Activated T-cell treated with anti-CD3 and anti-CD28 coated beads, Interleukin-2, amount 50 U/mL, for 72 hours (primary cell): ENCODE data around the gene MGAT4A. TPM values are rescaled to one million over a fixed set of nuclear protein-coding genes. Genes with fewer than 3 reads are reported as not detected.
"Not testable (repeated sequence)": the region's sequence is repeated elsewhere in the genome, so short reads cannot be mapped to it uniquely, and the experiment has no call there.

Experiments used
- ATAC-seq, 2 donors: fragments of 150-1000 bp; cut with Tn5 transposase; replicated peaks in 1 of 2; 2 replicates each; pipeline ENCODE4 v1.10.0; 2021; ENCODE audit warnings: moderate library complexity in 2 of 2, mild to moderate bottlenecking in 1 of 2
- DNase-seq, 2 donors: peaks; one replicate each; pipeline ENCODE4 v3.0.0; 2021 to 2022; ENCODE audit warnings: mixed read lengths in 1 of 2
- H3K27ac Mint-ChIP-seq: one replicate; pipeline ENCODE4 v1.8.0; 2022; ENCODE audit warnings: mild to moderate bottlenecking, moderate library complexity, mixed read lengths
- H3K27me3 Mint-ChIP-seq: one replicate; pipeline ENCODE4 v1.8.0; 2022; ENCODE audit warnings: low read depth, mixed read lengths
- H3K36me3 Mint-ChIP-seq, 2 donors: one replicate each; pipeline ENCODE4 v1.8.0; 2022; ENCODE audit warnings: mixed read lengths in 2 of 2, mild to moderate bottlenecking in 1 of 2; ENCODE audit not compliant: insufficient read depth in 2 of 2
- H3K4me1 Mint-ChIP-seq: one replicate; pipeline ENCODE4 v1.8.0; 2022; ENCODE audit warnings: low read depth, mixed read lengths
- H3K4me3 Mint-ChIP-seq, 2 donors: one replicate each; pipeline ENCODE4 v1.8.0; 2022; ENCODE audit warnings: mild to moderate bottlenecking in 2 of 2, mixed read lengths in 2 of 2, moderate library complexity in 2 of 2
- H3K9me3 Mint-ChIP-seq, 2 donors: one replicate each; pipeline ENCODE4 v1.8.0; 2022; ENCODE audit warnings: mixed read lengths in 2 of 2
- total RNA-seq, 2 donors: library from RNA; stranded (reverse); gene quantifications; one replicate each; pipeline ENCODE4 v1.2.3, GENCODE V29; 2022

The MGAT4A gene
- total RNA-seq, 2 donors from 2014 or later, result 108 to 109 TPM

- no peak for ATAC-seq
- H3K36me3 Mint-ChIP-seq, result peaks cover 7 to 22% of the 10 kb centered on the region in 2 donors
- peak overlapping the region; percentile 87 for H3K27ac Mint-ChIP-seq
- H3K27me3 Mint-ChIP-seq, result no peaks in the 10 kb centered on the region
- peaks cover 0 to 2% of the 10 kb centered on the region in 2 donors for H3K9me3 Mint-ChIP-seq
- no peak for DNase-seq
- H3K4me1 Mint-ChIP-seq, result peaks cover 72% of the 10 kb centered on the region
- H3K4me3 Mint-ChIP-seq, result peak overlapping the region in 1 of 2 donors; percentile 19
Observed at GRCh38 chr2:98683728-98684127, 47.2 kb downstream of the MGAT4A start.

- Mint-ChIP-seq H3K4me1 (peaks cover 55% of the 10 kb centered on the region), H3K9me3 (peaks cover 0 to 2% of the 10 kb centered on the region in 2 donors), H3K36me3 (peaks cover 11 to 44% of the 10 kb centered on the region in 2 donors), H3K27ac (peak overlapping the region; percentile 96), H3K4me3 (no peak overlapping the region), H3K27me3 (no peaks in the 10 kb centered on the region)
- ATAC-seq, result no peak
- no peak for DNase-seq
Observed at GRCh38 chr2:98676742-98677141, 54.2 kb downstream of the MGAT4A start.

GRCh38 chr2:98674233-98674964, 56.5 kb downstream of the MGAT4A start:
- peaks cover 53% of the 10 kb centered on the region for H3K4me1 Mint-ChIP-seq

GRCh38 chr2:98669675-98670074, 61.3 kb downstream of the MGAT4A start:
- ATAC-seq (no peak), DNase-seq (no peak)
- Mint-ChIP-seq H3K36me3 (peaks cover 40 to 75% of the 10 kb centered on the region in 2 donors), H3K27ac (no peak overlapping the region), H3K9me3 (peaks cover 25 to 29% of the 10 kb centered on the region in 2 donors), H3K4me3 (no peak overlapping the region), H3K27me3 (no peaks in the 10 kb centered on the region), H3K4me1 (peaks cover 59% of the 10 kb centered on the region)

More at GRCh38 chr2:98674233-98674964, 56.5 kb downstream of the MGAT4A start:
- Mint-ChIP-seq H3K27me3 (no peaks in the 10 kb centered on the region), H3K27ac (peak overlapping the region; percentile 95), H3K4me3 (peak overlapping the region; percentile 1 to 75), H3K9me3 (peaks cover 11 to 13% of the 10 kb centered on the region in 2 donors), H3K36me3 (peaks cover 17 to 51% of the 10 kb centered on the region in 2 donors)
- ATAC-seq (peak in 1 of 2 donors; percentile 39), DNase-seq (no peak)

GRCh38 chr2:98665677-98666076, 65.3 kb downstream of the MGAT4A start:
- H3K36me3 Mint-ChIP-seq, result peaks cover 38 to 56% of the 10 kb centered on the region in 2 donors
- DNase-seq, result no peak
- peaks cover 68% of the 10 kb centered on the region for H3K4me1 Mint-ChIP-seq
- H3K27me3 Mint-ChIP-seq, result no peaks in the 10 kb centered on the region
- no peak for ATAC-seq
- H3K27ac Mint-ChIP-seq, result peak overlapping the region; percentile 35
- H3K9me3 Mint-ChIP-seq, result peaks cover 19 to 23% of the 10 kb centered on the region in 2 donors
- peak overlapping the region in 1 of 2 donors; percentile 1 for H3K4me3 Mint-ChIP-seq

GRCh38 chr2:98664323-98664722, 66.6 kb downstream of the MGAT4A start:
- peak overlapping the region; percentile 35 for H3K27ac Mint-ChIP-seq
- ATAC-seq (peak; percentile 83 to 89), DNase-seq (peak; percentile 61 to 70)
- peaks cover 25 to 26% of the 10 kb centered on the region in 2 donors for H3K9me3 Mint-ChIP-seq
- peak overlapping the region; percentile 37 to 52 for H3K4me3 Mint-ChIP-seq
- peaks cover 44 to 64% of the 10 kb centered on the region in 2 donors for H3K36me3 Mint-ChIP-seq
- H3K27me3 Mint-ChIP-seq, result no peaks in the 10 kb centered on the region
- peaks cover 73% of the 10 kb centered on the region for H3K4me1 Mint-ChIP-seq

- DNase-seq (peak in 1 of 2 donors; percentile 39), ATAC-seq (peak; percentile 69 to 70)
- Mint-ChIP-seq H3K4me3 (peak overlapping the region; percentile 75 to 91), H3K27ac (peak overlapping the region; percentile 98), H3K36me3 (peaks cover 41 to 61% of the 10 kb centered on the region in 2 donors), H3K4me1 (peaks cover 80% of the 10 kb centered on the region), H3K9me3 (peaks cover 23 to 25% of the 10 kb centered on the region in 2 donors), H3K27me3 (no peaks in the 10 kb centered on the region)
Observed at GRCh38 chr2:98663511-98664090, 67.3 kb downstream of the MGAT4A start.

- ATAC-seq, result peak; percentile 19 to 30
- Mint-ChIP-seq H3K36me3 (peaks cover 21 to 34% of the 10 kb centered on the region in 2 donors), H3K4me1 (peaks cover 89% of the 10 kb centered on the region), H3K4me3 (peak overlapping the region; percentile 72 to 86), H3K27ac (peak overlapping the region; percentile 99), H3K9me3 (peaks cover 9 to 12% of the 10 kb centered on the region in 2 donors)
- not testable (repeated sequence) for H3K27me3 Mint-ChIP-seq
- DNase-seq, result peak in 1 of 2 donors; percentile 14
Observed at GRCh38 chr2:98659491-98659840, 71.5 kb downstream of the MGAT4A start.

- ATAC-seq (peak; percentile 42 to 53), DNase-seq (peak; percentile 8 to 38)
- Mint-ChIP-seq H3K4me1 (peaks cover 91% of the 10 kb centered on the region), H3K27me3 (no peaks in the 10 kb centered on the region), H3K27ac (peak overlapping the region; percentile 99), H3K4me3 (peak overlapping the region; percentile 72 to 86), H3K9me3 (peaks cover 9 to 12% of the 10 kb centered on the region in 2 donors), H3K36me3 (peaks cover 19 to 36% of the 10 kb centered on the region in 2 donors)
Observed at GRCh38 chr2:98658816-98659490, 72.0 kb downstream of the MGAT4A start.

GRCh38 chr2:98656800-98657199, 74.1 kb downstream of the MGAT4A start:
- Mint-ChIP-seq H3K27ac (peak overlapping the region; percentile 98), H3K27me3 (no peaks in the 10 kb centered on the region), H3K4me3 (peak overlapping the region; percentile 65 to 90), H3K4me1 (peaks cover 95% of the 10 kb centered on the region), H3K36me3 (peaks cover 22 to 43% of the 10 kb centered on the region in 2 donors), H3K9me3 (peaks cover 6 to 12% of the 10 kb centered on the region in 2 donors)
- DNase-seq (peak; percentile 37), ATAC-seq (peak; percentile 75 to 85)

GRCh38 chr2:98654699-98655495, 76.0 kb downstream of the MGAT4A start:
- peak overlapping the region; percentile 94 for H3K27ac Mint-ChIP-seq
- peak overlapping the region; percentile 51 to 81 for H3K4me3 Mint-ChIP-seq
- peaks cover 3 to 4% of the 10 kb centered on the region in 2 donors for H3K9me3 Mint-ChIP-seq
- DNase-seq (peak; percentile 36), ATAC-seq (peak; percentile 65 to 66)
- H3K4me1 Mint-ChIP-seq, result peaks cover 95% of the 10 kb centered on the region
- H3K27me3 Mint-ChIP-seq, result no peaks in the 10 kb centered on the region
- H3K36me3 Mint-ChIP-seq, result peaks cover 15 to 44% of the 10 kb centered on the region in 2 donors

GRCh38 chr2:98650998-98651397, 79.9 kb downstream of the MGAT4A start:
- ATAC-seq (no peak), DNase-seq (no peak)
- Mint-ChIP-seq H3K36me3 (peaks cover 16 to 47% of the 10 kb centered on the region in 2 donors), H3K27ac (peak overlapping the region; percentile 94), H3K4me1 (peaks cover 71% of the 10 kb centered on the region), H3K4me3 (peak overlapping the region; percentile 50 to 81), H3K27me3 (no peaks in the 10 kb centered on the region), H3K9me3 (peaks cover 0 to 5% of the 10 kb centered on the region in 2 donors)
